ENCODE measurements around the gene RHPN2.
"Not testable (repeated sequence)": the region's sequence is repeated elsewhere in the genome, so short reads cannot be mapped to it uniquely, and the experiment has no call there.

The RHPN2 gene

GRCh38 chr19:33000510-33000909 lies 64.2 kb downstream of the RHPN2 start:
- TF ChIP-seq CTCF (IDR thresholded peaks at IDR 0.05) = no peak
- H3K4me3 ChIP-seq = no peak overlapping the region

DNA sequence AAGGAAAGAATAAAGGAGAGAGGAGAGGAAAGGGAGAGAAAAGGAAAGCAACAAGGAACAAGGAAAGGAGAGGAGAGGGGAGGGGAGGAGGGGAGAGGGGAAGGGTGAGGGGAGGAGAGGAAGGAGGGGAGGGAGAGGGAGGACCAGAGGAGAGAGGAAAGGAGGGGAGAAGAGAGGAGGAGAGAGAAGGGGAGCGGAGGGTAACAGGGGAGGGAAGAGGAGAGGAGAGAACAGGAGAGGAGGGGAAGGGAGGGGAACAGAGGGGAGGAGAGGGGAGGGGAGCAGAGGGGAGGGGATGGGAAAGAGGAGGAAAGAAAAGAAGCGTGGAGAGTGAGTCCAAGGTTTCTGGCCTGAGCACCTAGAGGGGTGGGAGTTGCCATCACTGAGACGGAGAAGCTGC lies 66.0 kb downstream of the RHPN2 start:
- H3K27ac ChIP-seq = no peak overlapping the region
- H3K4me3 ChIP-seq = no peak overlapping the region
- TF ChIP-seq CTCF (IDR thresholded peaks at IDR 0.05) = no peak
- no peak for DNase-seq (ENCODE audit: low spot score)

More at GRCh38 chr19:33000510-33000909, 64.2 kb downstream of the RHPN2 start:
- DNase-seq (ENCODE audit: low spot score) = no peak
- H3K27ac ChIP-seq = no peak overlapping the region

GRCh38 chr19:32997716-32998355 lies 66.9 kb downstream of the RHPN2 start:
- Histone ChIP-seq H3K4me3 (no peak overlapping the region), H3K27ac (no peak overlapping the region)
- no peak for DNase-seq (ENCODE audit: low spot score)
- no peak for TF ChIP-seq CTCF (IDR thresholded peaks at IDR 0.05)

DNA sequence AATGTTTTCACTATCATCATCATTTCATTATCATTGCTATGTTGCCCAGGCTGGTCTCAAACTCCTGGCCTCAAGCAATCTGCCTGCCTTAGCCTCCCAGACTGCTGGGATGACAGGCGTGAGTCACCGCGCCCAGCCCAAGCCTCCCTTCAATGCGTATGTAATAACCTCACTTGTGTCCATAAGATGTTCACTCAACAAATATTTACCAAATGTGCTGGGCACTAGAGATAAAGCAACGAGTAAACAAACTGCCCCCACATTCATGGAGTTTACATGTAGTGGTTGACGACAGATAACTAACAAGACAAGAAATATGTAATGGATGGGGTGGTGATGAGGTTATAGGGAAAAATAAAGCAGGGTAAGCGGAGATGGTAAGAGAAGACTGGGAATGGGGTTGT lies 67.6 kb downstream of the RHPN2 start:
- DNase-seq (ENCODE audit: low spot score); H3K27ac ChIP-seq: not testable (repeated sequence)

GRCh38 chr19:32995966-32996365 lies 68.7 kb downstream of the RHPN2 start:
- H3K27ac ChIP-seq; DNase-seq (ENCODE audit: low spot score); H3K4me3 ChIP-seq: not testable (repeated sequence)

More for the DNA sequence above, 67.6 kb downstream of the RHPN2 start:
- H3K4me3 ChIP-seq = not testable (repeated sequence)

- Histone ChIP-seq H3K4me3 (no peak overlapping the region), H3K27ac (no peak overlapping the region)
- DNase-seq (ENCODE audit: low spot score) = no peak
- no peak for TF ChIP-seq CTCF (IDR thresholded peaks at IDR 0.05)
These were observed 76.0 kb downstream of the RHPN2 start for GRCh38 chr19:32988724-32989123.

DNA sequence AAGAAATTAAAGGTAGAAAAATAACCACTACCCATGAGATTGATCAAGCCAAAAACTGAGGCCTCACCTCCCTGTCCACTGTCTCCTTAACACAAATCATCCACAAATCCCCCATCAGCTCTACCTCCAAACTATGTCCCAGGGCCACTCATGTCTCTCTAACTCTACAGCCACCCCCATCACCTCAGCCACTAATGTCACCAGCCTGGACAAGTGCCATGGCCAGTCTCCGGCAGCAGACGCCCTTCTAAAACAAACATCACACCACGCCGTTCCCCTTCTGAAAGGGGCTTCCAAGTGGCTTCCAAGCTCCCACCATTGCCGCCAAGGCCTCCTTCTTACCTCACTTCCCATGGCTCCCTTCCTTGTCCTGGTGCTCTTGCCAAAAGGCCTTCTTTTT lies 76.4 kb downstream of the RHPN2 start:
- DNase-seq (ENCODE audit: low spot score); H3K4me3 ChIP-seq: not testable (repeated sequence)

DNA sequence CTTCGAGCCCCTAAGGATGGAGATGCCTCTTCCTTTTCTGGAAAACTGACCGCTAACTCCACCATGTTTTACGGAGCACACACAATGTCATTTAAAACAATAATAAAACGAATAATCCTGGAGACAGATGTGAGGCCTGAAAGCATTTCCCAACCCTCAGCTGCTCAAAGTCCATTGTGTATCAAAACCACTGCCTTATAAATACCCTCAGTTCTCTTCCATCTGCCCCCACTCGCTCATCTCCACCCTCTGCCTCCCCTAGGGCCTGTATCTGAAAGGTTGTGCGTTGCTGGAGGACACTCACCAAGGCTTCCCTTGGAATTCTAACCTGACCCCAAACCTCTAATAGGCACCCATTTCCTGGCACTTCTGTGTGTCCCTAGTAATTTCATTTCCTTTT lies 82.2 kb downstream of the RHPN2 start:
- DNase-seq (ENCODE audit: low spot score); H3K4me3 ChIP-seq; H3K27ac ChIP-seq: not testable (repeated sequence)

More for the DNA sequence above, 76.4 kb downstream of the RHPN2 start:
- not testable (repeated sequence) for H3K27ac ChIP-seq

- DNase-seq (ENCODE audit: low spot score); H3K27ac ChIP-seq; H3K4me3 ChIP-seq: not testable (repeated sequence)
These were observed 84.9 kb downstream of the RHPN2 start for GRCh38 chr19:32979807-32980206.

DNA sequence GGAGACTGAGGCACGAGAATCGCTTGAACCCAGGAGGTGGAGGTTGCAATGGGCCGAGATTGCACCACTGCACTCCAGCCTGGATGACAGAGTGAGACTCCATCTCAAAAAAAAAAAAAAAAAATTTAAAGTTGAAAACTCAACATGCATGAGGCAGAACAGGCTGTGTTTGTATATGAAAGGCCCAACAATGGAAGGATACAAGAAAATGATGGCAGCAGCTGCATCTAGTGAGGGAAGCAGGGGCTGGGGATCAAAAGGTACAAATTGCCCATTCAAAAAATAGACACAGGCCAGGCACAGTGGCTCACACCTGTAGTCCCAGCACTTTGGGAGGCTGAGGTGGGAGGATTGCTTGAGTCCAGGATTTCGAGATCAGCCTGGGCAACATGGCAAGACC lies 86.9 kb downstream of the RHPN2 start:
- not testable (repeated sequence) for H3K27ac ChIP-seq; DNase-seq (ENCODE audit: low spot score); H3K4me3 ChIP-seq

All from coronary artery (tissue), 2 donors.